Transverse colon (tissue), 4 donors: ENCODE measurements around the gene TNS1.

Experiments used
- CTCF ChIP-seq, 5 experiments: fragments of 200-600 bp in 3 of 5; fragments of 450-650 bp in 2 of 5; sonication (generic) in 3 of 5; IDR thresholded peaks; 1 replicate in 2 of 5; 2 replicates in 3 of 5; pipeline ENCODE4 v1.5.1; 2016 to 2017; ENCODE audit warnings: antibody characterized with exemption in 5 of 5, inconsistent platforms in 3 of 5, mild to moderate bottlenecking in 2 of 5, moderate library complexity in 1 of 5
- POLR2AphosphoS5 ChIP-seq, 3 donors: sonication (generic); formaldehyde crosslinking; IDR thresholded peaks; one replicate each; pipeline ENCODE4 v1.6.1; 2016; ENCODE audit warnings: antibody characterized with exemption in 3 of 3

- TF ChIP-seq CTCF (IDR thresholded peaks at IDR 0.05) (no peak), POLR2AphosphoS5 (IDR thresholded peaks at IDR 0.05) (peak in 1 of 3 donors; percentile 10)
Observed at GRCh38 chr2:217968023-217968422, 34.8 kb downstream of the TNS1 start.
